PFSK-1 (cell line): ENCODE results near the gene SIGLEC14.

Experiments
- FOXP2 ChIP-seq: optimal IDR thresholded peaks from 2 replicates; pipeline ENCODE3; 2011; ENCODE audit warnings: borderline replicate concordance, control low read depth, inconsistent platforms; ENCODE audit not compliant: insufficient read depth; ENCODE audit errors: extremely low read length, extremely low read depth
- POLR2AphosphoS5 ChIP-seq: IDR thresholded peaks from 2 replicates; pipeline ENCODE4 v1.6.1; 2012; ENCODE audit warnings: low read depth, mild to moderate bottlenecking, control low read depth, low read length, moderate library complexity
- SIN3A ChIP-seq: IDR thresholded peaks from 2 replicates; pipeline ENCODE4 v1.6.1; 2012; ENCODE audit warnings: mild to moderate bottlenecking, low read length, moderate library complexity, borderline replicate concordance; ENCODE audit not compliant: insufficient read depth
- TAF1 ChIP-seq: IDR thresholded peaks from 2 replicates; pipeline ENCODE4 v1.6.1; 2012; ENCODE audit warnings: low read length, control low read depth, borderline replicate concordance; ENCODE audit not compliant: insufficient read depth
- TF ChIP-seq, protein P1 (sequence below), 2 experiments: IDR thresholded peaks; 2 replicates each; pipeline versions ENCODE4 v1.6.1 to v1.8.0; 2011 to 2012; ENCODE audit warnings: low read depth in 2 of 2, low read length in 2 of 2, control low read depth in 1 of 2, inconsistent platforms in 1 of 2, mild to moderate bottlenecking in 1 of 2, moderate library complexity in 1 of 2; ENCODE audit not compliant: insufficient read depth in 1 of 2

Gene SIGLEC14

DNA sequence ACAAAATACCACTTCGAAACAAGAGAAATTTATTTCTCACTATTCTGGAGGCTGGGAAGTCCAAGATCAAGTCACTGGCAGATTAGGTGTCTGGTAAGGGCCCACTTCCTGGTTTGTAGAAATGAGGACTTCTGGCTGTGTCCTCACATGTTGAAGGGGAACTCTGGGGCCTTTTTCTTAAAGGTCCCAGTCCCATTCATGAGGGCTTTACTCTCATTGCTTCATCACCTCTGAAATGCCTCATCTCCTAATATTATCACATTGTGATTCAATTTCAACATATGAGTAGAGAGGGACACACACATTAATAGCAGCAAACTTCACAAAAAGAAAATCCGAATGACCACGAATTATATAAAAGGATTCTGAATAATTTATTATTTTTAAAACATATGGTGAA, 21.6 kb upstream of the SIGLEC14 start:
- no peak for TF ChIP-seq TAF1
- TF ChIP-seq, protein P1, sequence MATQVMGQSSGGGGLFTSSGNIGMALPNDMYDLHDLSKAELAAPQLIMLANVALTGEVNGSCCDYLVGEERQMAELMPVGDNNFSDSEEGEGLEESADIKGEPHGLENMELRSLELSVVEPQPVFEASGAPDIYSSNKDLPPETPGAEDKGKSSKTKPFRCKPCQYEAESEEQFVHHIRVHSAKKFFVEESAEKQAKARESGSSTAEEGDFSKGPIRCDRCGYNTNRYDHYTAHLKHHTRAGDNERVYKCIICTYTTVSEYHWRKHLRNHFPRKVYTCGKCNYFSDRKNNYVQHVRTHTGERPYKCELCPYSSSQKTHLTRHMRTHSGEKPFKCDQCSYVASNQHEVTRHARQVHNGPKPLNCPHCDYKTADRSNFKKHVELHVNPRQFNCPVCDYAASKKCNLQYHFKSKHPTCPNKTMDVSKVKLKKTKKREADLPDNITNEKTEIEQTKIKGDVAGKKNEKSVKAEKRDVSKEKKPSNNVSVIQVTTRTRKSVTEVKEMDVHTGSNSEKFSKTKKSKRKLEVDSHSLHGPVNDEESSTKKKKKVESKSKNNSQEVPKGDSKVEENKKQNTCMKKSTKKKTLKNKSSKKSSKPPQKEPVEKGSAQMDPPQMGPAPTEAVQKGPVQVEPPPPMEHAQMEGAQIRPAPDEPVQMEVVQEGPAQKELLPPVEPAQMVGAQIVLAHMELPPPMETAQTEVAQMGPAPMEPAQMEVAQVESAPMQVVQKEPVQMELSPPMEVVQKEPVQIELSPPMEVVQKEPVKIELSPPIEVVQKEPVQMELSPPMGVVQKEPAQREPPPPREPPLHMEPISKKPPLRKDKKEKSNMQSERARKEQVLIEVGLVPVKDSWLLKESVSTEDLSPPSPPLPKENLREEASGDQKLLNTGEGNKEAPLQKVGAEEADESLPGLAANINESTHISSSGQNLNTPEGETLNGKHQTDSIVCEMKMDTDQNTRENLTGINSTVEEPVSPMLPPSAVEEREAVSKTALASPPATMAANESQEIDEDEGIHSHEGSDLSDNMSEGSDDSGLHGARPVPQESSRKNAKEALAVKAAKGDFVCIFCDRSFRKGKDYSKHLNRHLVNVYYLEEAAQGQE (IDR thresholded peaks at IDR 0.05; ENCODE audit: insufficient read depth in 1 of 2, low read depth in 2 of 2, low read length in 2 of 2): no peak
- no peak for TF ChIP-seq SIN3A
- no peak for TF ChIP-seq FOXP2
- TF ChIP-seq POLR2AphosphoS5: no peak

DNA sequence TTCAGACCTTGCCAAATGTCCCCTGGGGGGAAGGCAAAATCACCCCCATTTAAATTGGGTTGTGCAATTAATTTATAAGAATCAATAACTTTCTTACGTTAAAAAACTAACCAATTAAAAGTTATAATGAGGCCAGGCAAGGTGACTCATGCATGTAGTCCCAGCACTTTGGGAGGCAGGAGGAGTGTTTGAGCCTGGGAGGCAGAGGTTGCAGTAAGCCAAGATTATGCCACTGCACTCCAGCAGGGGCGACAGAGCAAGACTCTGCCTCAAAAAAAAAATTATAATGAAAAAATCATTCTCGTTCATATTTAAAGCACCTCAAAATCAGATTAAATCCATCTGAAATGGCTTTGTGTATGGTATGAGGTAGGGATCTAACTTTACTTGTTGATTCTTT, 18.4 kb upstream of the SIGLEC14 start:
- TF ChIP-seq POLR2AphosphoS5: no peak
- no peak for TF ChIP-seq FOXP2
- TF ChIP-seq SIN3A: no peak
- TF ChIP-seq TAF1: no peak
- TF ChIP-seq, protein P1 (IDR thresholded peaks at IDR 0.05; ENCODE audit: insufficient read depth in 1 of 2, low read depth in 2 of 2, low read length in 2 of 2): no peak

DNA sequence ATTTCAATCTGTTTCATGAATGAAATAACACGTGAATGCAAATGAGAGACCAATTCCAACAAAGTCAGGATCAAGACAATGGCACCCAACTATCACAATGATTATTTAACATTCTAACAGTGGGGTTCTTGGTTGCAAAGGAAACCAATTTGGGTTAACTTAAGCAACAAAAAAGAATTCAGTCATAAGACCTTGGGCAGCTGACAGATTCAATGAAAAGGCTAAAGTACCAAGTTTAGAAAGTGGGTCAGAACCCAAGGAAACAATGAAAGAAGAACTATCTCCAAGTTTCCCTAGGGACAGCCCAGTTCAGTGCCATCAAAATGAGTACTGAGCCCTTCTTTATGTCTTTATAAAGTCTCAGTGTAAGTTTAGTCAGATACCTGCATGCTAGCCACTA, 17.5 kb upstream of the SIGLEC14 start:
- TF ChIP-seq, protein P1 (IDR thresholded peaks at IDR 0.05; ENCODE audit: insufficient read depth in 1 of 2, low read depth in 2 of 2, low read length in 2 of 2): no peak
- TF ChIP-seq POLR2AphosphoS5 (no peak), TAF1 (no peak), SIN3A (no peak), FOXP2 (no peak)

DNA sequence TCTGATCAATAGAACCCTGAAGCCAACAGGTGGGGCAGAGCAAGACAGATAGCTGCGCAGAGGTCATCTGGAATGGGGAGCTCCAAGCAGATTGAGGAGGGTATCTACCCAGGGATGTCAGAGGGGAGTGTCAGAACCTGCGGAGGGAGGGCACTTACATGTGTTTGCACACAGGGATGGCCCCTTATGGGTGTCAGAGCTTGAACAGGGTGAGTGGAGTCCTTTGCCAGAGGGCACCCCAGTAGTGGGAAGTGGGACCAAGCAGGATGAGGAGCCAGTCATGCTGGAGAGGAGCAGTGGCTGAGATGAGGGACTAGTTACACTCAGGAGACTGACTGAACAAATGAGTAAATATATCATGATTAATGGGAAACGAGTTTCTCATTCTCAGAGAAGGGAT, 17.0 kb upstream of the SIGLEC14 start:
- no peak for TF ChIP-seq TAF1
- TF ChIP-seq, protein P1 (IDR thresholded peaks at IDR 0.05; ENCODE audit: insufficient read depth in 1 of 2, low read depth in 2 of 2, low read length in 2 of 2): no peak
- no peak for TF ChIP-seq POLR2AphosphoS5
- TF ChIP-seq SIN3A: no peak
- TF ChIP-seq FOXP2: no peak
